ENCODE measurements around the gene SELENOO.

The SELENOO gene

DNA sequence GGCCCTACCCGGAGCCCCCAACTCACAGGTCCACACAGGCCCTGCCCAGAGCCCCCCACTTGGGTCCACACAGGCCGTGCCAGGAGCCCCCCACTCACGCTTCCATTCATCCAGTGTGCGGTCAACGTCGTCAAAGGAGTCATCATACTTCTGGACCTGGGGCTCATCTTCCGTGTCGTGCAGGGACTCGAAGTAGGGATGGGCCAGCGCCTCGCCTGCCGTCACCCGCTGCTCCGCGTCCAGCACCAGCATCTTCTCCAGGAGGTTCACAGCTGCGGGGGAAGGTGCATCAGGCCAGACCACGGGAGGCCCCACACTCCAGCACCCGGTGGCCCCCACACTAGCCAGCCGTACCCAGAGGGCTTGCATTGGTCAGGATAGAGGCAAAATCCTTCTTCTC is 54.3 kb downstream of the SELENOO start:
- no peak for DNase-seq (ENCODE audit: low read depth)

- no peak for DNase-seq (ENCODE audit: low read depth)
Measured at GRCh38 chr22:50255607-50256006, 54.8 kb downstream of the SELENOO start.

GRCh38 chr22:50256258-50256862 is 55.5 kb downstream of the SELENOO start:
- no peak for DNase-seq (ENCODE audit: low read depth)

DNA sequence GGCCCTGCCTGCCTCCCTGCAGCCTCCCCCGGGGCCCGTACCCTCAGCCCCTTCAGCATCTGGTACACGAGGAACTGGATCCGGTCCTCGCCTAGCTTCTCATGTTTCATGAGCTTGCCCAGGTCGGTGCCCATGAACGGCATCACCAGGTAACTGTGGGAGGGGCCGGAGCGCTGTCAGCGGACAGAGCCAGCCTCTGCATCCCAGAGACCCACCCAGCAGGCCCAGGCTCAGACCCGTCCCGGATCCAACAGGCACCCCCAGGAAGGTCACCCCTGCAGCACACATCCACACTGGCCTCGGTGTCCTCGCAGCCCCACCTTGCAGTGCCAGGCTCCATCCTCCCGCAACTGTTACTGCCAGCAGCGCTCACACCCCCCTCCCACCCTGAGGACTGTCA is 56.2 kb downstream of the SELENOO start:
- DNase-seq (ENCODE audit: low read depth) = no peak

- DNase-seq (ENCODE audit: low read depth) = no peak
Measured at GRCh38 chr22:50257451-50258360, 56.9 kb downstream of the SELENOO start.

DNA sequence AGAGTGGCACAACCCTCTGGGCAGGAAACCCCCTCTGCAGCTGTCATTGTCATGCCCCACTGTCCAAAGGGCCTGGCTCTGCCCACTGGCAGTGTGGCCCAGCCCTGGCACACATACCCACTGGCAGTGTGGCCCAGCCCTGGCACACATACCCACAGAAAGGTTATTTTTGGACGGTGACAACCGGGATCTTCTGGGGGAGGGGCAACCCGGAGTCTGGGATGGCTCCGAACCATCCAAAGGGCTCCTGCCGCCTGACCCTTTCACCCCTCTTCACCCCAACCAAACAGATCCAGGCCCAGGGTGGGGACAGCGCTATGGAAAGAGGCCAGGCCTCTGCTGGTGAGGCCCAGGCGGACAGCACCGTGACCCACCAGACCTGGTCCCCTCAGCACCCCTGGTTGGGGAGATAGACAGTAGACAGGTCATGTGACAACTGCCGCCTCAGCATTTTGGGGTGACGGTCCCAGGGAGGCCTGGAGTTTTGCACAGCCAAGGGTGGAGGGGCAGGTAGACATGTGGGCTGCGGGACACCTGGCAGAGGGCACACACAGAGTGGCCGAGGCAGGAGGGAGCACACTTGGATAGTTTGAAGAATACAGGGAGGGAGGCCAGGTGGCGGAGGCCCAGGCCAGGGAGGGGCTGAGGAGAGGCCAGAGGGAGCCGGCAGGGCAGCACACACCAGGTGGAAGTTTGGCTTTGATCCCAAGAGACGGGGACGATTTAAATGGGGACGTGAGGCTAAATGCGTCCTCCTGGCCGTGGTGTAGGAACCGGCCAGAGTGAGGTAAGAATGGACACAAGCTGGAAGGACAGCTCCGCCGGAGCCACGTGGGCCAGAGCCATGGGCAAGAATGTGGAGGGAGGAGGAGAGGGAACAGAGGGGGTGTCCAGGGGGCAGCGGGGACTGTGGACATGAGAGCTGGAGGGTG is 57.8 kb downstream of the SELENOO start:
- no peak for DNase-seq (ENCODE audit: low read depth)

GRCh38 chr22:50259302-50259701 is 58.5 kb downstream of the SELENOO start:
- no peak for DNase-seq (ENCODE audit: low read depth)

DNA sequence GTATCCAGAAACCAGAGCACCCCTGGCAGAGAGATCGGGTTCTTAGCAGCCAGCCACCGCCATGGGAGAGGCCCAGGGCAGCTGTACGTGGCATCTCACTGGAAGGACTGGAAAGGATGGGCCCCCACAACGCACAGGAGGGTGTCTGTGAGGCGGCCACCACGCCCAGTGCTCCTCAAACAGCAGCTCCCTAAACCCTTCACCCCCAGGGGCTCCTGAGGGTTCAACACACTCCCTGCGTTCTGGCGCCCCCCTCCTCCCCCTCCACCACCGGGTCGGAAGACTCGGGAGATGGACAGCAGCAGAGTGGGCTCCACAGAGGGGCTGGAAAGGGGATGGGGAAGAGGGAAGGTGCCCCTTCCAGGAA is 59.6 kb downstream of the SELENOO start:
- DNase-seq (ENCODE audit: low read depth) = no peak

DNA sequence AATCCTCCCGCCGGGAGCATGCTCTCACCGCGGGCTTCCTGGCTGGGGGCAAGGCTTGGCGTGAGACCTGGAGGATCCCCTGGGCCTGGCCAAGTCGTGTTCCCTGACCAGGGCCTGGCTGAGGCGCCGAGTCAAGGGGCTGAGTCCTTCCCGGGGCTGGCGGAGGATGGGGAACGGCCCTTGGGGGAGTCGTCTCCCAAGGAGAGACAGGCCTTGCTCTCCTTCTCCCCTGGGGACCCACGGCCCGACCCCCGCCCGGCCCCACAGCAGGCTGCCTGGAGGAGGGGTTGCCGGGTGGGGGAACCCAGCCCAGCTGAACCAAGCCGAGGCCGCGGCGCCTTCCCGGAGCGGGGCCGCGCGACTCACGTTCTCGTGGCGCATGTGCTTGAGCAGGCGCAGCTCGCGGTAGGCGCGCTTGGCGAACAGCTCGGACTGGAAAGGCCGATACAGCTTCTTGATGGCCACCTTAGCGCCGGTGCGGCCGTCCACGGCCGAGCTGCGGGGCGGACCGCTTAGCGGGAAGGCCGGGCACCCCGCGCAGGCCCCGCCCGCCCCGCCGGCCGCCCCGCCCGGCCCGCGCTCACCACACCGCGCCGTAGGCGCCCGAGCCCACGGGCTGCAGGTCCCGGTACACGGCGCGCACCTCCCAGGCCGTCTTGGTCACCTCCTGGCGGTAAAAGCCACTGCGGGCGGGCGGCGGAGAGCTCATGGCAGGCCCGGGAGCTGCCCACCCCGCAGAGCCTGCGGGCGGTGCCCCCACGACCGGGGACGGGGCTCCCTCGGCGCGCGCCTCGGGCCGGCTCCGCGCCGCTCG is 60.2 kb downstream of the SELENOO start:
- no peak for DNase-seq (ENCODE audit: low read depth)

DNA sequence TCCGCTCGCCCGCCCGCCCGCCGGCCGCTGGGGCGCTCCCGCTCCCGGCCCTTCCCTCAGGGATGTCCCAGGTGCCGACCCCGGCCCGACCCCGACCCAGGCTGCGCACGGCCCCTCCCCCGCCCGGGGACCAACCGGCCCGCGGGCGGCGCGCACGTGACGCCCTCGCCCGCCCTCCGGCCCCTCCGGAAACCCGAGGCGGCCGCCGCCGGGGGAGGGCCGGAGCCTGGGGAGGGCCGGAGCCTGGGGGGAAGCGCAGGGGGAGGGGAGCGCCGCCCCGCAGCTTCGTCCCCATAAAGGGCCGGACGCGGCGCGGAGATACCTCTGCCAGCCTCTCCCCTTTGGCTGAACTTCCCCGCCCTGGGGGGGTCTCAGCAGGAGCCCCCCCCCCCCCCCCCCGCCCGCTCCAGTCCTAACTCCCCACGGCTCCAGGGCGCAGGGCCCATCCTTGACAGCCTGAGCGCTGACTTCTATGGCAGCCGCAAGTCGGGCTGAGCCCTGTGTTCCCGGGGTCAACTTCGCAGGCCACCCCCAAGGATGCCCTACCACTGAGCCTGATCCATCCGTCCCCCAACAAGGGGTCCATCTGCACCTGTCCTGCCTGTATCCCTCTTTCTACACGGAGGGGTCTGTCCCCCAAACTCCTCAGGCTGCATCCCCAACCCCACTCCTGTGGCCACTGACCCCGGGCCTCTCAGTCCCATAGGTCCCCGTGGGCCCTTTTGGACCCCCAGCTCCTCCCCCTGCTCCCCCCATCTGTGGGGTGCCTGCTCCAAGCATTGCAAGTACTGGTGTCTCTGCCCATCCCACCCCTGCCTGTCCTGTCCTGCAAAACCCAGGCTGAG is 61.0 kb downstream of the SELENOO start, which contains the start of gene MAPK12:
TSS of gene MAPK12 (minus strand) at position 69 of the 845 bp plus-strand sequence. CDS start 174 bp downstream, outside the sequence.
- no peak for DNase-seq (ENCODE audit: low read depth)

DNA sequence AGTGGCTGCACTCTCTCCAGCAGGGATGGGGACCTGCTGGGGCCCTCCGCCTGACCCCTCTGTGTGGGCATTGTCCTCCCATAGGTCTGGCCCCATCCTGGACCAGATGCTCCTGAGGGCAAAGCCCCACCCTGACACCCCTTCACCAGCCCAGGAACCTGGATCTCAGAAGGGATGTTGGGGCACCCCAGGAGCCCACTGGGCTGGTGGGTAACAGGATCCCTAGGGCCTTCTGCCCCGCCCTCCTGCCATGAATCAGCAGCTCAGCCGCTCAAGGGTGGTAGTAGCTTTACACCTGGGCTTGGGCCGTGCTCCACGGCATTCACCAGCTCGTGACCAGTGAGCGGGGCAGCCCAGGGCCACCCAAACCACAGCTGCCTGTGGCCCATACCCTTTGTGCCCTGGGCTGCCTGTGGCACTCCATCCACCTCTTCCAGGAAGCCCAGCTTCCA is 61.7 kb downstream of the SELENOO start:
- no peak for DNase-seq (ENCODE audit: low read depth)

GRCh38 chr22:50262973-50263617 is 62.3 kb downstream of the SELENOO start:
- no peak for DNase-seq (ENCODE audit: low read depth)

- DNase-seq (ENCODE audit: low read depth) = no peak
Measured at GRCh38 chr22:50264104-50264745, 63.4 kb downstream of the SELENOO start.

- no peak for DNase-seq (ENCODE audit: low read depth)
Measured at GRCh38 chr22:50264946-50265669, 64.3 kb downstream of the SELENOO start.

- DNase-seq (ENCODE audit: low read depth) = no peak
Measured at GRCh38 chr22:50266994-50267393, 66.2 kb downstream of the SELENOO start.

Measured in CMK (cell line).